VCaP (cell line): Measurements from ENCODE around the gene PIK3AP1.

ENCODE experiments used
- H3K27ac ChIP-seq: fragments of 450-650 bp; 2 replicates; pipeline ENCODE4 v1.5.1; 2017
- CTCF ChIP-seq: fragments of 450-650 bp; conservative IDR thresholded peaks from 2 replicates; pipeline ENCODE4 v1.5.1; 2017; ENCODE audit warnings: mild to moderate bottlenecking, moderate library complexity

The PIK3AP1 gene

GRCh38 chr10:96591946-96592345 lies 128.4 kb downstream of the PIK3AP1 start:
- TF ChIP-seq CTCF, result no peak

DNA sequence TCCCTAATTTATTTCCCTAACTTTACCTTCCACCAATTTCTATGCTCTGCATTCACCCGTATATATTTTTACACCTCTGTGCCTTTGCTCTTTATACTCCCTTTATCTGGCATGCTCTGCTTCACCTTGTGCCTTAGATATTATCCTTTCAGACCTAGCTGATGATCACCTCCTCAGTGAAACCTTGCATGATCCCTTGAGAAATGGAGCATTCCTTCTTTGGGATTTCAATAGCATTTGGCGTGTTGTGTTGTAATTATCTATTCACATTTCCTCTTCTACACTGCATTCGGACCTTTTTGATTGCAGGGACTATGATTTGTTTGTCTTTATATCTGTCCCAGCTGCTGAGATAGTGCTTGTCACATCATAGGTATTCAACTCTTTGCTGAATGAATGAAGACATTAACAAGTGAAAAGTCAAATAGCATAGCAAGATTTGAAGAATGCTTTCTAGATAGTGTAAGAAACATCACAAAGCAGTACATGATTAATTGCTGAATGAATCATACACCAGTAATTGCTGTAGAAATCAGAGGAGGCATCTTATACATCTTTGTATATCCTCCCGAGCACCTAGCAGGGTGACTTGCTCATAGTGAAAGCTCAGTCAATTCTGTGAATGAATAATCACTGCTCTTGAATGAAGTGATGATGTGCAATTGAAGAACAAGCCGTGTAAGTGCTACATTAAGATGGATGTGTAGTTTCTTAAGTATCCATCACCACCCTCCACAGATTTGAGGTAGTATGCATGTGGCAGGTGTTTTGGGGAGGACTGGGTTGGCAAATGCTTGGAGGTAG lies 131.5 kb downstream of the PIK3AP1 start:
- H3K27ac ChIP-seq, result peak overlapping the region; percentile 99
- TF ChIP-seq CTCF, result no peak

More at GRCh38 chr10:96591946-96592345, 128.4 kb downstream of the PIK3AP1 start:
- no peak overlapping the region for H3K27ac ChIP-seq

DNA sequence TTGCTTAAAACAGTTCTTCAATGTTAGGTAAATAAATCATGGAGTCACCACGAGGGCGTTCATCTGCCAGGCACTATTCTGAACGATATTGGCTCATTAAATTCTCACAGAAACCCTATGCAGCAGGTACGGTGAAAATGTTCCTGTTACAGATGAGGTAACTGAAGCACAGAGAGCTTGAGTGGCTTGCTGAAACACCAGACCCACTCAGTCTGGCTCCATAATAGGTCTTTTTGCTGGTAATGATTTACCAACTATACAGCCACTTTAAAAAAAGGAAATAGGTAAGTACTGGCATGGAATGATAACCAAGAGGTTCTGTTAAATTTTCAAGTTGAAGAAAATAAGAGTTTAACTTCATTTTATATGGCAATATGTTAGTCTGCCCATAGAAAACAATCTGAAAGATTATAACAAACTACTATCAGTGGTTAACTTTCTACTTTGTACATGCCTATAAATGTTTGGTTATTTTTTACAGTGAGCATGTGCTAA lies 132.2 kb downstream of the PIK3AP1 start:
- no peak for TF ChIP-seq CTCF
- peak overlapping the region; percentile 99 for H3K27ac ChIP-seq

- no peak for TF ChIP-seq CTCF
- H3K27ac ChIP-seq, result peak overlapping the region; percentile 99
Observed at GRCh38 chr10:96587264-96588059, 132.9 kb downstream of the PIK3AP1 start.

DNA sequence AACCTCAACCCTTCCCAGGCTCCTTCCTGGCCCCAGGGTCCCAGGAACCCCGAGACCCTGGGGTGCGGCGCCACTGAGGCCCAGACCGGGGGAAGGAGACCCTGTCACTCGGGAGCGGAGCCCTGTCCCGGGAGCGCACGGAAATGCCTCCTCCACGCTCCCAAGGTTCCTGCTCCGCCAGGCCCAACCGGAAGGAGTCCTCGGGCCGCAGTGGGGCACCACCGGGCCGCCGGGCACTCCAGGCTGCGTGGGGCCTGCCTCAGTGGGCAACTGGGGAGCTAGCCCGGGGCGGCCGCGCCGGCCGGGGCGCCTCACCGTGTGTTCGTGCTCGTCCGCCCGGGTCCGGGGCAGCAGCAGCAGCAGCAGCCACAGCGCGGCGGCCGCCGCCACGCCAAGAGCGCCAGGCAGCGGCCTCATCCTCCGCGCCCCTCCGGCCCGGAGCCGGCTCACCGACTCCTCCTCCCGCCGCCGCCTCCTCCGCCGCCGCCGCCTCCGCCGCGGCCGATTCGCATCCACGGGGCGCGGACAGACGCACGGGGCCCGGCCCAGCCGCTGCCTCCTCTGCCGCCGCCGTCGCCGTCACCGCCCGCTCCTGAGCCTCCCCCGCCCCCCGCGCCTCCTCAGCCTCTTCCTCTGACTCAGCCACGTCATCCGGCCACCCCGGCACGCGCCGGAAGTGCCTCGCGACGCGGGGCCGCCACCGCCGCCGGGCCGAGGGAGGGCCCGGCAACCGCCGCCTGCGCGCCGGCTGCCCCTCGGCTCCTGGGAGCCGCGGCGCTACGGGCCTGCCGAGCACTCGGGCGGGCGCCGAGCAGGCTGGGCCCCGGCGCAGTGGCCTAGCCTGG lies 133.7 kb downstream of the PIK3AP1 start, which contains the start of gene TM9SF3:
TM9SF3 (minus strand) TSS at position 594 of the 845 bp plus-strand sequence; CDS start at position 417, 177 bp downstream.
- TF ChIP-seq CTCF, result no peak
- H3K27ac ChIP-seq, result peak within 1 kb of the TSS; percentile 99

DNA sequence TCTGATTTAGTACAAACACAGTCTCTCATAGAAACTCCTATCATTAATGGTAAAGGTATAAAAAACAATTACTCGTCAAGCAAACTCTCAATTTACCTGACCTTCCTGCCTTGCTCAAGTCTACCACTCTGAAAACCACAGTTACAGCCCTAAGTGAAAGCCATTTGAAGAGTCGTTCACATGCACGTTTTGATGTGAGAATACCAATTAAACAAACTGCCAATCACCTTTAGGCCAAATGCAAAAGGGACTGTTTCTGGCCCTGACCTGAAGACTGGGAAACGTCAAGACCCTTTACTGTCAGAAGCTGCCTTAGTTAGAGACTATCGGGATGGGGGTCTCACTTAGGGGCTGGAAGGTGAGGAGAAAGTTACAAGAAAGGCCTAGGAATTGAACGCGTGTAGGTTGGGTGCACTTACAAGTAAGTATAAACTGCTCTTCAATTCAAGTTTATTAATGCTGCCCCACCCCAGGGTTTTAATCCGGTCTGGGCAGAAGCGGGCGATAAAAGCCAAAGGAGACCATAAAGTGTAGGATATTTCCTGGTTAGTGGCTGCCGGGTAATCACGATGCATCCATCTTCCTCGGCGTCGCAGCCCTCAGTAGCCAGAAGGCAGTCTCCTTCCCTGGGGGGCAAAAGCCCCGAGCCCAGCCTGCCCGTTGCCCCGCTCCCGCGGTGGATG lies 134.4 kb downstream of the PIK3AP1 start:
- H3K27ac ChIP-seq, result peak overlapping the region; percentile 99

More for the DNA sequence above, 134.4 kb downstream of the PIK3AP1 start:
- TF ChIP-seq CTCF, result no peak
